HG02571 (cell line): ENCODE results near the gene GJA5.
"Not testable (repeated sequence)": the region's sequence is repeated elsewhere in the genome, so short reads cannot be mapped to it uniquely, and the experiment has no call there.

ENCODE experiments used
- ATAC-seq: cut with Tn5 transposase; IDR thresholded peaks from one replicate; pipeline ENCODE4 v1.9.1; 2021; ENCODE audit warnings: mild to moderate bottlenecking, moderate library complexity; ENCODE audit not compliant: unreplicated experiment

The GJA5 gene

DNA sequence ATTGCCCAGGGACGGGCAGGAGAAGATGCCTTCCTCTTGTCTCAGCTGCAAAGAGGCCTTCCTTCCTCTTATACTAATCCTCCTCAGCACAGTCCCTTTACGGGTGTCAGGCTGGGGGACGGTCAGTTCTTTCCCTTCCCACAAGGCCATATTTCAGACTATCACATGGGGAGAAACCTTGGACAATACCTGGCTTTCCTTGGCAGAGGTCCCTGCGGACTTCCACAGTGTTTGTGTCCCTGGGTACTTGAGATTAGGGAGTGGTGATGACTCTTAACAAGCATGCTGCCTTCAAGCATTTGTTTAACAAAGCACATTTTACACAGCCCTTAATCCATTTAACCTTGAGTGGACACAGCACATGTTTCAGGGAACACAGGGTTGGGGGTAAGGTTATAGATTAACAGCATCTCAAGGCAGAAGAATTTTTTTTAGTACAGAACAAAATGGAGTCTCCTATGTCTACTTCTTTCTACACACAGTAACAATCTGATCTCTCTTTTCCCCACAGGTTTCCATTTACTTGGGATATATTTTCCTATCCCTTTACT, 26.0 kb downstream of the GJA5 start:
- ATAC-seq = not testable (repeated sequence)

DNA sequence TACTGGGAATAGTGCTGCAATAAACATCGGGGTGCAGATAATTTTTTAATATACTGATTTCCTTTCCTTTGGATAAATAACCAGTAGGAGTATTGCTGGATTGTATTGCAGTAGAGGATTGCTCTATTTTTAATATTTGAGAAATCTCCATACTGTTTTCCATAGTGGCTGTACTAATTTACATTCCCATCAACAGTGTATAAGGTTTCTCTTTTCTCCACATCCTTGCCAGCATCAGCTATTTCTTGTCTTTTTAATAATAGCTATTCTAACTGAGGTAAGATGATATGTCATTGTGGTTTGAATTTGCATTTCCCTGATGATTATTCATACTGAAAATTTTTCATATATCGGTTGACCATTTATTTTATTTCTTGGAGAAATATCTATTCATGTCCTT, 31.1 kb downstream of the GJA5 start:
- ATAC-seq = no peak

DNA sequence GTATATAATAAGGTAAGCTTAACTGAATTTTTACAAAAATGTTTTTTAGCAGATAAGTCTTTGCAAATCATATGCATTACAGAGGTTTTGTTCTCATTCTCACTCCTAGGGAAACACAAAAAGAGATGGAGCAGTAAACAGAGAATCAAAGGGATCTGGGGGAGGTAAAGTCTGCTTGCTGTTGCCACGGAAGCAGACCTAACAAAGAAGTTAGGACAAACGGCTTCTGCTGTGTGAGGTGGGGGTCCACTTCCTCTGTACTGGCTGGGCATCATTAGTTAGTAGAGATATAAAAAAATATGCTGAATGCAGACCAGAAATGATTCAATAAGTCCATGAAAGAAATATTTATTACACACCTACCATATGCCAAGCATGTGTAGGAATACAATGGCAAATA, 34.2 kb downstream of the GJA5 start:
- no peak for ATAC-seq

DNA sequence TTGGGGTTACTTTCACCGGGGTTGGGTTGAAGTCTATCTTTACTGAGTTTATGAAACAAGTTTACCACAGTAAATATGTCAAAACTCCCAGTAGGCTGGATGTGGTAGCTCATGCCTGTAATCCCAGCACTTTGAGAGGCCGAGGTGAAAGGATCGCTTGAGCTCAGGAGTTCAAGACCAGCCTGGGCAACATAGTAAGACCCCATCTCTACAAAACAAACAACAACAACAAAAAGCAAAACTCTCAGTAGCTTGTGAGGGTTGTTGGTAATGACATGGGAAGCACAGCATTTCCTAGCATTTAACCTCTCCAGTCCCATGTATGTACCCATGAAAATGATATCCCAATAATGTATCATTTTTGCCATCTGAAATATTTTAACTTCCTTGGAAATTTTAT, 34.7 kb downstream of the GJA5 start:
- no peak for ATAC-seq

DNA sequence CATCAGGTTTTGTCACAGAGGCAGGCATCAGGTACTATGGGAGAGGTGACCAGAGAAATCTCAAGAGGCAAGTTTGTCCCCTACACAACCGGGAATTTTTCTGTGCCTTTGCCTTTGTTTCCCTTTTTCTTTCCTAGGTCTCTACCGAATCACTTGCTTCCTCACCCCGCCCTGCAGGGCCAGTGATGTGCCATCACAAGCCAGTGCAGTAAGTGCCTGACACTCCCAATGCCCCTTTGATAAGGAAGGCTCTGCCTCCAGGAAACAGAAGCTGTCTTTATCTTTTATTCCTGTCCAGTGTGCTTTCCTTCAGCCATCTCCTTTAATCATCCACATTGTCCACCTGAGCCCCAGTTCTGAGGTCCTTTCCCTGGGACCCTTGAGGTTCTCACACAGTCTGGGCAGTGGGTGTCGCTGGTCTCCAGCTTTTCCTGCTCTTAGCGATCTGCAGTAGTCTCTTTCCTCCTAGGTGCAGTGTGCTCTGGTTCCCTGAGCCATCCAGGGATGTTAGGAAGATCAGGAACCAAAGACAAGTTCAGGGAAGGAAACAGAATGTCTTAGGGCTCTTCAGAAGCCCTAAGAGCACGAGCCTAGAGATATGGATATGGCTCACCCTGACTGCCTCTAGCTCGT, 36.6 kb downstream of the GJA5 start:
- no peak for ATAC-seq

DNA sequence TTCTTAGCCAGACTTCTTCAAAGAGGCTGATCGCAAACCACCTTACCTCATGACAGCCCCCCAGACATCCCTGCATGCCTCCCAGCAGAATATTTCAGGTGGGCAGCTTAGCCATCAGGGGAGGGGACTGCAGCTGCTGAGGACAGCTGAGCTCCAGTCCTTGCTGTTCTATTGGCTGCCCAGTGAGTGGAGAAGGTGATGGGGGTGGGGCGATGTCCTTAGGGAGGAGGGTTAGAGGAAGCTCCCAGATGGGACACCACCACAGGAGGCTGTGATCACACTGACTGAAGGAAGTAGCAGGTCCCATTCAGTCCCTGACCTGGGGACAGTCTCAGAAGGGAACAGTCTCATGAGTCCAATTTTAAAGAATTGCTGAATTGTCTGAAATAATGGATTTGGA, 38.3 kb downstream of the GJA5 start:
- no peak for ATAC-seq

DNA sequence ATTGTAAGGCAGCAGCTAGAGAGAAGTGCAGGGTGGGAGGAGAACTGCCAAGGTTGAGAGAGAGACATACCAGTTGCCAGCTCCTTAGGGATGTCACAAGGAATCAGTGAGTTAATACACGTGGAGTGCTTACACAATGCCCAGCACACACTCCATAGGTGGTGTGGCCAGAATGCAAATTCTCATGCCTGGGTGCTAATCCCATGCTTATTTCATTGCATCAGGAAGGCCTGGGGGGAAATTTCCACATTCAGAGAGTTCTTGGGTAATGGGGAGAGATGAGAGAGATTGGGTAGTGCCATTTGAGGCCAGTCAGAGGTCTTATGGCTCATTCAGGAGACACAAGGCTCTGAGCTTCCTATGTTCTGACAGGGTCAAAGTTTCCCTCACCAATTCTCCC, 38.7 kb downstream of the GJA5 start:
- ATAC-seq = no peak

DNA sequence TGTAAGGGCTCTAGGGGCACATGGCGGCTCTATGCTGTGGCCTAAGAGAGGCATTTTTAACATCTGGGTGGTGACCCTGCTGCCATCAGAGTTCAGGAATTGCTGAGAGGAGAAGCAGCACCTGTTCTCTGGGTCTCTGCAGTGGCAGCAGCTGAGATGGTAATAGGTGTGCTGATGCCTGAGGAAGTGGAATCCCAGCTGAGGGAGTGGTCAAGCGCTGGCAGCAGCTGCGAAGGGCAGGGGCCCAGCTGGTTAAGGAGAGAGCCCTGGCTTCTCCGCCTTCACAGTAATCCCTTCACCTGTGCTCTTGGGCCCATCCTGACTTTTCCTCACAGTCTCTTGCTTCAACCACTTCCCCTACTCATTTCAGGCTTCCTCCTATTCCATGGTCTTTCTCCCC, 39.8 kb downstream of the GJA5 start:
- ATAC-seq = no peak

DNA sequence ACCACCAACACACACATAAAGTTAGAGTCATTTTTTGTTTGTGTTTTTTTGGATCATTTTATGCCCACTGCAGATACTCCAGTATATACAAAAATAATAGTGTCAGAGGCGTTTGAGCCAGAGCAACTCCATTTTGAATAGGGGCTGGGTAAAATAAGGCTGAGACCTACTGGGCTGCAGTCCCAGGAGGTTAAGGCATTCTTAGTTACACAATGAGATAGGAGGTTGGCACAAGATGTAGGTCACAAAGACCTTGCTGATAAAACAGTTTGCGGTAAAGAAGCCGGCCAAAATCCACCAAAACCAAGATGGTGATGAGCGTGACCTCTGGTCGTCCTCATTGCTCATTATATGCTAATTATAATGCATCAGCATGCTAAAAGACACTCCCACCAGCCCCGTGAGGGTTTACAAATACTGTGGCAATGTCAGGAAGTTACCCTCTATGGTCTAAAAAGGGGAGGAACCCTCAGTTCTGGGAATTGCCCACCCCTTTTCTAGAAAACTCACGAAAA, 40.6 kb downstream of the GJA5 start:
- no peak for ATAC-seq

DNA sequence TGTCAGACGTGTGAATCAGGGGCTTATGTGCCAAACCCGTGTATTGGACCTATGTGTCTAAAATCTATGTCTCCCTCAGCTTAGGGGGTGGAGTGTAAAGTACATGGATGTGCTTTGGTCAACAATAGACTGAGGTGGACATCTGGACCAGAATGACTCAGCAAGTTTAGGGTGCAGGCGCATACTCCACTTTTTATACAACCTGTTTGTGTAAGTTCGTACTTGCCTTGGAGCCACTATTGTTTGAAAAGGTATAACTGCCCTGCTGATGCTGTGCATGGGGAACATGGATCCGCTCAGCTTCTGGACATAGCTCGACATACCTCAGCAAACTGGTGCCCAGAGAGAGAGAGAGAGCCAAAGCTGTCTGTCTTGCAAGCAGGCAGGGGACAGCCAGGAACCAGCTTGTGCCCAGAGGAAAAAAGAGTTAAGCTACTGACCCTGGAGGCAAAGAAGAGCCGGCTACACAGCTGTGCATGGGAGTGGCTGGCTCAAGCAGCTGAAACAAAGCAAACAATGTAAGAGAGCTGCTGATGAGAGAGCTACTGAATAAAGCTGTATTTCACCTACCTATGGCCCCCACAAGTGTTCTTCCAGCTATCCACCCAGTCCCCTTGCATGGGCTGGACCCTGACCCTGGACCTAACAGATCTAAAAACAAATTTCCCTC, 41.2 kb downstream of the GJA5 start:
- ATAC-seq = no peak

DNA sequence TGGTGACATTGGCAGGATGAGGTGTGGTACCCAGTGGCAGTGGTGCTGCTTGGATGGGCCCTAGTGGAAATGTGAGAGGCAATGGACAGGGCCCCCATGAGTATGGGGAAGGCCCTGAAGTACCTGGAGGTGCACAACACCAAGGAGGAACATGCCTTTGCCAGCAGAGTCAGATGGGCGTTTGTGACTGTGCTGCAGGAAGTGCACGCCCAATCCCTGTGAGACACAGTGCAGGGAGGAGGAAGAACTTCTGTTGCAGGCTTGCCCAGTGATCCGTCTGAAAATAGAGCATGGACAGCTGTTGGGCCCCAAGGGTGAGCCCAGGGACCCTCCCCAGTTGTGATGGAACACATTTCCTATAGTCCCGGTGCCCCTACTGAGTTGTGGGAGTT, 42.7 kb downstream of the GJA5 start:
- ATAC-seq = no peak

DNA sequence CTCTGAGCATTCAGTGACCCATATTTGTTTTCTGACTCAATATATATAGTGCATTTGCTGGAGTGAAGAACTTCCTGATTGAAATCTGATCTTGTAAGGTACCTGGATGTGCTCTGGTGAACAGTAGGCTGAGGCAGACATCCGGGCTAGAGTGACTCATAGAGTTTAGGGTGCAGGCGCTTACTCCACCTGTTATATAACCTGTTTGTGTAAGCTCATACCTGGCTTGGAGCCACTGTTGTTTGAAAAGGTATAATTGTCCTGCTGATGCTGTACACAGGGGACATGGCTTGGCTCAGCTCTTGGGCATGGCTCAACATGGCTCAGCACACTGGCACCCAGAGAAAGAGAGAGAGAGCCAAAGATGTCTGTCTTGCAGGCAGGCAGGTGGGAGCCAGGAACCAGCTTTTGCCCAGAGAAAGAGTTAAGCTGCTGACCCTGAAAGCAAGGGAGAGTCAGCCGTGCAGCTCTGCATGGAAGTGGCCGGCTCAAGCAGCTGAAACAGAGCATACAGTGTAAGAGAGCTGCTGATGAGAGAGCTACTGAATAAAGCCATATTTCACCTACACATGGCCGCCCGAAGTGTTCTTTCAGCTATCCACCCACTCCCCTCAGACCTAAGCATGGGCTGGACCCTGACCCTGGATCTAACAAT, 43.2 kb downstream of the GJA5 start:
- no peak for ATAC-seq

DNA sequence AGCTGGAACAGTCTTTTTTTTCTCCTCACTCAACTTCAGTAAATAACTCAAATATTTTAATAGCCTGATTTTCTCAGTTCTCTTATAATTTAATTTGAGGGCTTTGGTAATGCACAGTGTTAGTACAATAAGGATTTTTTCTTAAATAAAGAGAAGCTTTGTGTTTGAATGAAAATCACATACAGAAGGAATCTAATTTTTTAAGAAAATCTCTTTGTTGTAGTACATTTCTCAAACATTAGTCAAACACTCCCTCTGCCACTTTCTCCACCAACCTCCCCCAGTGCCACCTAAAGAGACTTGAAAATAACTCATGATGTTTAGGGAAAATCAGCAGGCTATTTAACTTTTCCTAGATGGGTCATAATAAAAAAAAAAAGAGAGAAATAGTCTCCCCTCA, 47.8 kb downstream of the GJA5 start:
- no peak for ATAC-seq
